Activated CD4-positive, alpha-beta memory T cell treated with anti-CD3 and anti-CD28 coated beads, Interleukin-2, amount 10 ng/mL, durations not matched to agents 7 days and 5 days (primary cell): ENCODE data around the gene FUT8. TPM values are rescaled to one million over a fixed set of nuclear protein-coding genes. Genes with fewer than 3 reads are reported as not detected.

Experiments
- CTCF ChIA-PET: fragments of 350-600 bp; sonication (Branson Sonifier 250); formaldehyde crosslinking; loops from one replicate; lab custom pipeline; 2021; ENCODE audit warnings: antibody characterized with exemption, inconsistent platforms; lab: Charles Lee
- POLR2A ChIA-PET: fragments of 350-600 bp; sonication (Branson Sonifier 250); formaldehyde crosslinking; loops from one replicate; lab custom pipeline; 2021; ENCODE audit warnings: antibody characterized with exemption; lab: Charles Lee
- DNase-seq: peaks from one replicate; pipeline ENCODE4 v3.0.0-alpha.2; 2020
- H3K27ac Mint-ChIP-seq: one replicate; pipeline ENCODE4 v1.8.0; 2021; ENCODE audit warnings: mild to moderate bottlenecking, mixed read lengths
- H3K27me3 Mint-ChIP-seq: one replicate; pipeline ENCODE4 v1.8.0; 2021; ENCODE audit warnings: mixed read lengths
- H3K36me3 Mint-ChIP-seq: one replicate; pipeline ENCODE4 v1.8.0; 2021; ENCODE audit warnings: low read depth, mixed read lengths
- H3K4me1 Mint-ChIP-seq: one replicate; pipeline ENCODE4 v1.8.0; 2021; ENCODE audit warnings: mixed read lengths
- H3K4me3 Mint-ChIP-seq: one replicate; pipeline ENCODE4 v1.8.0; 2021; ENCODE audit warnings: mild to moderate bottlenecking, mixed read lengths
- H3K9me3 Mint-ChIP-seq: one replicate; pipeline ENCODE4 v1.8.0; 2021; ENCODE audit warnings: mixed read lengths
- total RNA-seq, 2 experiments: library from RNA; stranded (reverse); gene quantifications; one replicate each; pipeline ENCODE4 v1.2.3, GENCODE V29; 2021

Gene FUT8
- total RNA-seq, 2 experiments from 2014 or later = 85.0 to 85.5 TPM

DNA sequence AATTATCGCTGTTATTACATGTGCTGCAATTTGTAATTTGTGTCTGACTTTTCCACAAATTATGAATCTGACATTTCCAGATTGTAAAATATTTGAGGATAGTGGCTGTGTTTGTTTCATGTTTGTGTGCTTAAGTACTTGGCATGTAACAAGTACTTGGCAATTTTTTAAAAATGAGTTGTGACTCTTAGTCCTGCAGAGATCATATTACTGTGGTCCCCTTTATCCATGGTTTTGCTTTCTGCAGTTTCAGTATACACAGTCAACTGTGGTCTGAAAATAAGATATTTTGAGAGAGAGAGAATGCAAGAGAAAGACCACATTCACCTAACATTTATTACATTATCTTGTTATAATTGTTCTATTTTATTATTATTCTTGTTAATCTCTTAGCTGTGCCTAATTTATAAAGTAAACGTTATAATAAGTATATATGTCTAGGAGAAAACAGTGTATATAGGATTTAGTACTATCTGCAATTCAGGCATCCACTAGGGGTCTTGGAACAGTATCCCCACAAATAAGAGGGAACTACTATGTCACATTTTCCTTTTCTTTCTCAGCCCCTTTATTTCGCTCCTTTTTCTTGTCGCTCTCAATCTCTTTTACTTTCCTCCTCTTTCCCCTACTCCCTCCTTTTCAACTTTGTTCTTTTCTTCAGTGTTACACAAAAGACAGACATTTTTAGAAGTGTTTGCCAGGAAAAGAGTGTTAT lies 176.1 kb downstream of the FUT8 start:
- CTCF ChIA-PET = no interaction called here
- POLR2A ChIA-PET = no interaction called here
- Mint-ChIP-seq H3K27me3 (no peaks in the 10 kb centered on the region), H3K27ac (no peak overlapping the region), H3K4me1 (peaks cover 2% of the 10 kb centered on the region), H3K36me3 (peaks cover 6% of the 10 kb centered on the region), H3K9me3 (peaks cover 2% of the 10 kb centered on the region), H3K4me3 (no peak overlapping the region)
- no peak for DNase-seq

GRCh38 chr14:65594153-65594881 lies 181.8 kb downstream of the FUT8 start:
- Mint-ChIP-seq H3K9me3 (peaks cover 2% of the 10 kb centered on the region), H3K4me3 (no peak overlapping the region), H3K36me3 (peaks cover 10% of the 10 kb centered on the region), H3K27me3 (no peaks in the 10 kb centered on the region), H3K4me1 (no peaks in the 10 kb centered on the region), H3K27ac (no peak overlapping the region)
- ChIA-PET CTCF (no interaction called here), POLR2A (no interaction called here)
- DNase-seq = no peak

- no peak overlapping the region for H3K27ac Mint-ChIP-seq
Measured at GRCh38 chr14:65594882-65595237, 182.3 kb downstream of the FUT8 start.

DNA sequence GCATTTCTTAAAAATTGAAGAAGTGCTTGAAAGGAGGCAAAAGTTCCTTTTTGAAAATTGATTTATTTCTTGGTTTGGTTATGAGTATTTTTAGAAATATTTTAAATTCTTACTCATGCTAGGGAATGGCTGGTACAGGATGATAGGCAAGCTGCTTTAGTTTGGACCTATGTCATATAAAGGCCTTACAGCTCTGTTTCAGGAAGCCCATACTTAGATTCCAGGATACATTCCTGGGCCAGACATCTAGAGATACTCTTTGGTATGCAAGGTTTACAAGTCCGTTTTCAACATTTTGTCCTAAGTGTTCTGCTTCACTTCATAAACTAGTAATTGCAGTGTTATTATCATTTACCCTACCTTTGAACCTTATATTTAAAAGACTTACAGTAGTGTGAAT lies 186.8 kb downstream of the FUT8 start:
- Mint-ChIP-seq H3K9me3 (peaks cover 1% of the 10 kb centered on the region), H3K27ac (no peak overlapping the region), H3K27me3 (no peaks in the 10 kb centered on the region), H3K4me3 (no peak overlapping the region), H3K4me1 (no peaks in the 10 kb centered on the region), H3K36me3 (peaks cover 7% of the 10 kb centered on the region)
- DNase-seq = no peak
- ChIA-PET CTCF (interaction anchor here (0.5 kb wide), 1 partner anchor 14 kb away, joined by 3 read pairs; no protein-coding TSS in a partner anchor), POLR2A (no interaction called here)

More at GRCh38 chr14:65594882-65595237, 182.3 kb downstream of the FUT8 start:
- H3K36me3 Mint-ChIP-seq = peaks cover 8% of the 10 kb centered on the region
- H3K4me3 Mint-ChIP-seq = no peak overlapping the region
- peaks cover 2% of the 10 kb centered on the region for H3K9me3 Mint-ChIP-seq
- CTCF ChIA-PET = no interaction called here
- H3K27me3 Mint-ChIP-seq = no peaks in the 10 kb centered on the region
- DNase-seq = no peak
- H3K4me1 Mint-ChIP-seq = no peaks in the 10 kb centered on the region
- POLR2A ChIA-PET = no interaction called here

DNA sequence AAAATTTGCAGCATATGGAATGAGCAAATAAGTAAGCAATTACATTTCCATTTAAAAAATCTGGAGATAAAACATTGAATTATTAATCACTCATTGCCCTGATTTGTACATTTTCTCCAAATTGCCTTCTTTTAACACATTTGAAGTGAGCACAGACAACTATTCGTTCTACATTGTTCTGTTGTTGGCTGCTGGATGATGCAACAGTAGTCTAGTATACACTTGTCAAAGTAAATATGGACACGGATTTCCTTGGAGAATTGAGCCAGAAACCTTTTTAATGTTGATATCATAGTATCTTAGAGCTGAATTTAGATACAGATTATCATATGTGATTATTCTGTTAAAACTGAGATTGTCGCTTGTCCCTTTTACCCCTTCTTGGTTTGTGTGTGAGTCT lies 188.2 kb downstream of the FUT8 start:
- Mint-ChIP-seq H3K27me3 (no peaks in the 10 kb centered on the region), H3K4me1 (peaks cover 2% of the 10 kb centered on the region), H3K4me3 (no peak overlapping the region), H3K9me3 (no peaks in the 10 kb centered on the region), H3K27ac (no peak overlapping the region), H3K36me3 (no peaks in the 10 kb centered on the region)
- ChIA-PET CTCF (no interaction called here), POLR2A (interaction anchor here (1.2 kb wide), 1 partner anchor 24 kb away, joined by 3 read pairs; no protein-coding TSS in a partner anchor)
- DNase-seq = no peak

- Mint-ChIP-seq H3K9me3 (no peaks in the 10 kb centered on the region), H3K27me3 (no peaks in the 10 kb centered on the region), H3K36me3 (peaks cover 2% of the 10 kb centered on the region), H3K27ac (no peak overlapping the region), H3K4me1 (peaks cover 2% of the 10 kb centered on the region), H3K4me3 (no peak overlapping the region)
- DNase-seq = no peak
- ChIA-PET POLR2A (no interaction called here), CTCF (no interaction called here)
Measured at GRCh38 chr14:65604535-65604934, 192.0 kb downstream of the FUT8 start.

DNA sequence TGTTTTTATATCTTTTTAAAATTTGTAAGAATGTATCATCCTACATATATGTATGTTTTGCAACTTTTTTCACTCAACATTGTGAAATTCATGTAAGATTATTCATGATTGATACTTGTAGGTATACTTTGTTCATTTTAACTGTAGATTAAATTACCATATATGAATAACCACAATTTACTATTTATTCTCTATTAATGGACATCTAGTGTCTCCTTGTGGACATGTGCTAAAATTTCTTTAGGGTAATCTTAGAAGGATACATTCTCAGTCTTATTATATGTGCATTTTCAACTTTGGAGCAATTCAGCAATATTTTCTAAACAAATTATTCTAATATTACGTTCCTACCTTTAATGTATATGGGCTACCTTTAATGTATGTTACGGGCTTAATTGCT lies 192.4 kb downstream of the FUT8 start:
- H3K27me3 Mint-ChIP-seq = no peaks in the 10 kb centered on the region
- POLR2A ChIA-PET = no interaction called here
- no peak overlapping the region for H3K27ac Mint-ChIP-seq
- no peak overlapping the region for H3K4me3 Mint-ChIP-seq
- H3K9me3 Mint-ChIP-seq = no peaks in the 10 kb centered on the region
- CTCF ChIA-PET = no interaction called here
- peaks cover 2% of the 10 kb centered on the region for H3K36me3 Mint-ChIP-seq
- peaks cover 2% of the 10 kb centered on the region for H3K4me1 Mint-ChIP-seq
- DNase-seq = no peak

DNA sequence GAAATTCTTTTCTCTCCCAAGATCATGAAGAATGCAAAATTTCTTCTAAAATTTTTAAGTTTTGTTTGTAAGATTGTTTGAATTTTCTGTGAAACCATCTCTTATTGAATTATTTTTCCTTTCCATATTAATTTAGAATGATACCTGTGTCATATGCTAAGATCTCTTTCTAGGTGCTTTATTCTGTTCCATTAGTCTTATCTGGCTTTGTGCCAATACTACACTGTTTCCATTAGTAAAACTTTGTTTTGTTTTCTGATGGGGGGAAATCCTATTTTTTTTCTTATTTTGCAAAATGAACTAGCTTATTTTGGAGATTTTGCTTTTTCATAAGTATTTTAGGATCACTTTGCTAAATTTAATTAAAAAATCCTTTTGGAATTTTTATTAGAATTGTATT lies 193.9 kb downstream of the FUT8 start:
- Mint-ChIP-seq H3K27me3 (no peaks in the 10 kb centered on the region), H3K4me3 (no peak overlapping the region), H3K4me1 (peaks cover 2% of the 10 kb centered on the region), H3K27ac (no peak overlapping the region), H3K9me3 (no peaks in the 10 kb centered on the region), H3K36me3 (peaks cover 7% of the 10 kb centered on the region)
- POLR2A ChIA-PET = no interaction called here
- DNase-seq = no peak
- CTCF ChIA-PET = no interaction called here

DNA sequence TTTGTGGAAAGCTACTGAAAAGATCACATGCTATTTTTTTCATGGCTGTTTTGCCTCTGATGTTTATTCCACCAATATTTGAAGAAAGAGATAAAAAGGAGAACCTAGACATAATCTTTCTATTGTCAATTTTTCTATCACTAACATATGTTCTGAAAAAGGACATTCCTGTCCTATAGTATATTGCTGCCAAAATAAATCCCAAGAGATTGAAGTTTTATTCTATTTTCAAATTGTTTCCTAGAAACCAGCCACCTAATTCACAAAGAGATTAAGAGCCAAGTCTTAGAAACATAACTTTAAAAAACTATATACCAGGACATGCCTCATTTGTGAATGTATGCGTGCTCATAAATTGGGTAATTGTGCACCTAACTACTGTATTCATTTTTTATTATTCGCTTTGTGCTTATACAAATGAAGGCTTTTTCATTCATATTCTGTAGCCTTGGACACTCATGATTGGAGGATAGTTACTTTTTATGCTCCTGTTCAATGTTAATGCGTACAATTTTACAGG lies 200.7 kb downstream of the FUT8 start:
- H3K4me3 Mint-ChIP-seq = no peak overlapping the region
- H3K9me3 Mint-ChIP-seq = no peaks in the 10 kb centered on the region
- ChIA-PET CTCF (interaction anchor here (0.9 to 1.6 kb wide), 2 partner anchors 14 to 199 kb away, joined by 3 read pairs; no protein-coding TSS in a partner anchor), POLR2A (no interaction called here)
- H3K27me3 Mint-ChIP-seq = no peaks in the 10 kb centered on the region
- no peak for DNase-seq
- H3K4me1 Mint-ChIP-seq = no peaks in the 10 kb centered on the region
- H3K36me3 Mint-ChIP-seq = peaks cover 31% of the 10 kb centered on the region
- no peak overlapping the region for H3K27ac Mint-ChIP-seq

DNA sequence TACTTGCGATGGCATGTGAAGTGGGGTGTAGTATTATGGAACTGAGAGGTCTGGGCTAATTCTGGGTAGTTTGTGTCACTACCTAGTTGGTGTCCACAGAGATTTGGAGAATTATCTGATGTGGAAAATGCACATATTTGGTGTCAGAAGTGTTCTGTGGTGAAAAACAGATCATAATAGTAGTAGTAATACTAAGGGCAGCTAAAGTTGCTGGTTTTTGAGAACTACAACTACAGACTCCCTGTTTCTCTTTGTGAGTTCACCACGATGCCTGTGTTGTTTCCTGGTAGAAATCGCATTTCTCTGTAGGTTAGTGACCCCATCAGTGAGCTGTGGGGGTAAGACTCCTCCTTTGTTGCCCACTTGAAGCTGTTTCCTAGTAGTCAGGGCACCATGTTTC lies 206.5 kb downstream of the FUT8 start:
- DNase-seq = no peak
- Mint-ChIP-seq H3K27ac (no peak overlapping the region), H3K4me3 (no peak overlapping the region), H3K4me1 (no peaks in the 10 kb centered on the region), H3K36me3 (peaks cover 30% of the 10 kb centered on the region), H3K9me3 (no peaks in the 10 kb centered on the region), H3K27me3 (no peaks in the 10 kb centered on the region)
- CTCF ChIA-PET = no interaction called here
- POLR2A ChIA-PET = interaction anchor here (1.4 kb wide), 1 partner anchor 10 kb away, joined by 3 read pairs; no protein-coding TSS in a partner anchor

DNA sequence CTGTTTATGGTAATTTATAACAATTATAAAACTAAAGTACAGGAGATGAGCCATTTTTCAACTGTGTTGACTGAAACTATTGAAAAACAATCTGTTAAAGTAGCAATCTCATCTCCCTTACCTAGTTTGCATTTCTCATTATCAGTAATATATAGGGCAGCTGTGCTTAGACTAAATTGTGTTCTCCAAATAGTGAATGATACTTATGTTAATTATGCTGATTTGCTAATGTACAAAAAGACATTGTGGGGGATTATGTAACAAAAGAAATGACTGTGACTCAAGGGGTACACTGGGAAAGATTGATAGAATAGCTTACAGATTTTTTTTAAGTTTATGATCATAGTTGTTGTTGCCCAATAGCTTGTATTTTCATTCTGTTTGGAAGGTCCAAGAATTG lies 207.7 kb downstream of the FUT8 start:
- ChIA-PET POLR2A (no interaction called here), CTCF (no interaction called here)
- Mint-ChIP-seq H3K9me3 (no peaks in the 10 kb centered on the region), H3K27me3 (no peaks in the 10 kb centered on the region), H3K4me1 (no peaks in the 10 kb centered on the region), H3K36me3 (peaks cover 32% of the 10 kb centered on the region), H3K27ac (no peak overlapping the region), H3K4me3 (no peak overlapping the region)
- DNase-seq = no peak

GRCh38 chr14:65622703-65623102 lies 210.2 kb downstream of the FUT8 start:
- Mint-ChIP-seq H3K27me3 (no peaks in the 10 kb centered on the region), H3K27ac (no peak overlapping the region), H3K4me1 (no peaks in the 10 kb centered on the region), H3K9me3 (no peaks in the 10 kb centered on the region), H3K36me3 (peaks cover 16% of the 10 kb centered on the region), H3K4me3 (no peak overlapping the region)
- DNase-seq = no peak
- POLR2A ChIA-PET = no interaction called here
- CTCF ChIA-PET = interaction anchor here (0.9 kb wide), 1 partner anchor 15 kb away, joined by 3 read pairs; no protein-coding TSS in a partner anchor

DNA sequence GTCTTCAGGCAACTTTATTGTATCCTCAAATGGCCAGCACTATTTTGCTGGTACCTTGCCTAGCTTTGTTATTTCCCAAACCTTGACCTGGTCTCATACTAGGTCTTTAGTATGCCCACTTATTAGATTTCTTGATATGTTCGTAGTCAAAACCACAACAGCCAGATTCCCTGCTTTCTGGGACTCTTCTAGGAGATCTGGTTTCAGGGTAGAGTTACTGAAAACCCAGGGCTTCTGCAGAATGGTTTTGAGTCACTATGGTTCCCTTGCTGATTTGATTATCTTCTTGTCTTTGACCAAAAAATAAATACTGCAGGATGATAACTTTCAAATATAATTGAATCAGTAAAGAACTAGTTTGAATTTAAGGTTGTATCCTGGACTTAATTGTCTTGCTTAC lies 211.2 kb downstream of the FUT8 start:
- H3K27ac Mint-ChIP-seq = no peak overlapping the region
- H3K27me3 Mint-ChIP-seq = no peaks in the 10 kb centered on the region
- peaks cover 13% of the 10 kb centered on the region for H3K36me3 Mint-ChIP-seq
- H3K9me3 Mint-ChIP-seq = no peaks in the 10 kb centered on the region
- ChIA-PET CTCF (no interaction called here), POLR2A (no interaction called here)
- H3K4me1 Mint-ChIP-seq = no peaks in the 10 kb centered on the region
- no peak overlapping the region for H3K4me3 Mint-ChIP-seq
- no peak for DNase-seq
